HepG2 (cell line): ENCODE data around the gene CASD1. TPM values are rescaled to one million over a fixed set of nuclear protein-coding genes. Genes with fewer than 3 reads are reported as not detected.

Experiments
- ARNT ChIP-seq: fragments of 450-650 bp; IDR thresholded peaks from 2 replicates; pipeline ENCODE4 v1.6.1; 2017
- JARID2 ChIP-seq: sonication (generic); formaldehyde crosslinking; IDR thresholded peaks from 2 replicates; pipeline ENCODE4 v1.8.1; 2023; ENCODE audit warnings: missing genetic modification reagents, inconsistent platforms; ENCODE audit not compliant: insufficient replicate concordance
- REL ChIP-seq: sonication (generic); formaldehyde crosslinking; conservative IDR thresholded peaks from 2 replicates; pipeline ENCODE4 v1.8.0; 2022; ENCODE audit warnings: mild to moderate bottlenecking, missing genetic modification reagents, moderate library complexity
- SKI ChIP-seq: fragments of 450-650 bp; IDR thresholded peaks from one replicate; pipeline ENCODE4 v1.6.1; 2018; ENCODE audit warnings: mild to moderate bottlenecking; ENCODE audit not compliant: partially characterized antibody
- SOX6 ChIP-seq, 2 experiments: fragments of 450-650 bp in 1 of 2; sonication (generic) in 1 of 2; formaldehyde crosslinking in 1 of 2; IDR thresholded peaks; 2 replicates each; pipeline versions ENCODE4 v1.4.0 to v1.6.1; 2017 to 2020; ENCODE audit warnings: antibody characterized with exemption in 1 of 2, mild to moderate bottlenecking in 1 of 2, missing genetic modification reagents in 1 of 2
- SRY ChIP-seq: sonication (generic); formaldehyde crosslinking; IDR thresholded peaks from 2 replicates; pipeline ENCODE4 v1.8.0; 2022; ENCODE audit warnings: mild to moderate bottlenecking, missing genetic modification reagents
- TAF1 ChIP-seq: sonication (generic); formaldehyde crosslinking; IDR thresholded peaks from 2 replicates; pipeline ENCODE4 v1.4.0; 2020; ENCODE audit warnings: missing genetic modification reagents
- ZNF276 ChIP-seq: sonication (generic); formaldehyde crosslinking; IDR thresholded peaks from 2 replicates; pipeline ENCODE4 v1.4.0; 2020; ENCODE audit warnings: mild to moderate bottlenecking, low read depth, missing genetic modification reagents
- ZNF331 ChIP-seq: sonication (generic); formaldehyde crosslinking; IDR thresholded peaks from 2 replicates; pipeline ENCODE4 v1.4.0; 2020; ENCODE audit warnings: missing genetic modification reagents
- ZNF501 ChIP-seq: sonication (generic); formaldehyde crosslinking; IDR thresholded peaks from 2 replicates; pipeline ENCODE4 v1.5.1; 2020; ENCODE audit warnings: mild to moderate bottlenecking, moderate library complexity, missing genetic modification reagents
- ZNF512B ChIP-seq: sonication (generic); formaldehyde crosslinking; IDR thresholded peaks from 2 replicates; pipeline ENCODE4 v1.5.1; 2020; ENCODE audit warnings: missing genetic modification reagents, mild to moderate bottlenecking, borderline replicate concordance
- ZNF564 ChIP-seq: sonication (generic); formaldehyde crosslinking; IDR thresholded peaks from 2 replicates; pipeline ENCODE4 v1.8.1; 2023; ENCODE audit warnings: mild to moderate bottlenecking, missing genetic modification reagents
- ZNF704 ChIP-seq: sonication (generic); formaldehyde crosslinking; IDR thresholded peaks from 2 replicates; pipeline ENCODE4 v1.8.1; 2023; ENCODE audit warnings: mild to moderate bottlenecking, inconsistent platforms, moderate library complexity, missing genetic modification reagents, borderline replicate concordance
- ZNF724P ChIP-seq: sonication (generic); formaldehyde crosslinking; IDR thresholded peaks from 2 replicates; pipeline ENCODE4 v1.8.0; 2022; ENCODE audit warnings: missing genetic modification reagents, borderline replicate concordance
- polyA plus RNA-seq, 8 experiments: library from polyadenylated mRNA; depleted of rRNA in 3 of 8; stranded (reverse) in 7 of 8; unstranded in 1 of 8; fragments of >200 nt; fragmentation: Illumina TruSeq in 4 of 8; extraction: Trizol in 4 of 8; gene quantifications; 2 replicates each; pipeline versions ENCODE4 v1.2.1 to v1.2.3, GENCODE V29; 2011 to 2016; ENCODE audit warnings: low read depth in 4 of 8, missing spikeins in 1 of 8, mixed read lengths in 1 of 8; ENCODE audit not compliant: insufficient read depth in 1 of 8
- total RNA-seq, 5 experiments: library from RNA; depleted of rRNA; stranded (reverse); fragments of >200 nt; fragmentation: Illumina TruSeq; extraction: Trizol; gene quantifications; 2 replicates each; pipeline ENCODE4 v1.2.3, GENCODE V29; 2016; ENCODE audit warnings: low read depth in 1 of 5
- TF ChIP-seq, protein P1 (sequence below): sonication (generic); formaldehyde crosslinking; IDR thresholded peaks from 2 replicates; pipeline ENCODE4 v1.4.0; 2020; ENCODE audit warnings: mild to moderate bottlenecking, missing genetic modification reagents
- TF ChIP-seq, protein P2 (sequence below): sonication (generic); formaldehyde crosslinking; IDR thresholded peaks from 2 replicates; pipeline ENCODE4 v1.4.0; 2020; ENCODE audit warnings: missing genetic modification reagents
- TF ChIP-seq, protein P3 (sequence below): sonication (generic); formaldehyde crosslinking; IDR thresholded peaks from 2 replicates; pipeline ENCODE4 v1.5.0; 2020; ENCODE audit warnings: mild to moderate bottlenecking, missing genetic modification reagents

CASD1 gene
- total and polyA plus RNA-seq, 2 of the 13 experiments (the other 11 are each of a cell fraction or from before 2014, with no cell fraction given), result 22.9 to 32.6 TPM

- TF ChIP-seq JARID2 (CRISPR knock-in tag) (no peak), ZNF501 (CRISPR knock-in tag) (no peak; the same call in 1 of the 2 replicates), TAF1 (CRISPR knock-in tag) (peak; percentile 87), ZNF331 (peak; percentile 63), ZNF276 (CRISPR knock-in tag) (peak; percentile 61; the same call in 1 of the 2 replicates), REL (CRISPR knock-in tag) (no peak), SKI (peak; percentile 24), ZNF564 (0 out of 2 replicates have a peak, but pooled peaks have one; percentile 22), SOX6 (IDR thresholded peaks at IDR 0.05) (no peak), SOX6 (CRISPR knock-in tag; IDR thresholded peaks at IDR 0.05) (peak; percentile 3; the same call in 1 of the 2 replicates), ZNF512B (CRISPR knock-in tag) (no peak), ARNT (no peak), ZNF724P (CRISPR knock-in tag) (no peak), ZNF704 (0 out of 2 replicates have a peak, but pooled peaks have one; percentile 26), SRY (CRISPR knock-in tag) (peak; percentile 60; the same call in 1 of the 2 replicates)
- TF ChIP-seq, protein P1, sequence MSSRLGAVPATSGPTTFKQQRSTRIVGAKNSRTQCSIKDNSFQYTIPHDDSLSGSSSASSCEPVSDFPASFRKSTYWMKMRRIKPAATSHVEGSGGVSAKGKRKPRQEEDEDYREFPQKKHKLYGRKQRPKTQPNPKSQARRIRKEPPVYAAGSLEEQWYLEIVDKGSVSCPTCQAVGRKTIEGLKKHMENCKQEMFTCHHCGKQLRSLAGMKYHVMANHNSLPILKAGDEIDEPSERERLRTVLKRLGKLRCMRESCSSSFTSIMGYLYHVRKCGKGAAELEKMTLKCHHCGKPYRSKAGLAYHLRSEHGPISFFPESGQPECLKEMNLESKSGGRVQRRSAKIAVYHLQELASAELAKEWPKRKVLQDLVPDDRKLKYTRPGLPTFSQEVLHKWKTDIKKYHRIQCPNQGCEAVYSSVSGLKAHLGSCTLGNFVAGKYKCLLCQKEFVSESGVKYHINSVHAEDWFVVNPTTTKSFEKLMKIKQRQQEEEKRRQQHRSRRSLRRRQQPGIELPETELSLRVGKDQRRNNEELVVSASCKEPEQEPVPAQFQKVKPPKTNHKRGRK (CRISPR knock-in tag), result no peak
- TF ChIP-seq, protein P2, sequence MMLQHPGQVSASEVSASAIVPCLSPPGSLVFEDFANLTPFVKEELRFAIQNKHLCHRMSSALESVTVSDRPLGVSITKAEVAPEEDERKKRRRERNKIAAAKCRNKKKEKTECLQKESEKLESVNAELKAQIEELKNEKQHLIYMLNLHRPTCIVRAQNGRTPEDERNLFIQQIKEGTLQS, result 0 out of 2 replicates have a peak, but pooled peaks have one; percentile 36
- TF ChIP-seq, protein P3, sequence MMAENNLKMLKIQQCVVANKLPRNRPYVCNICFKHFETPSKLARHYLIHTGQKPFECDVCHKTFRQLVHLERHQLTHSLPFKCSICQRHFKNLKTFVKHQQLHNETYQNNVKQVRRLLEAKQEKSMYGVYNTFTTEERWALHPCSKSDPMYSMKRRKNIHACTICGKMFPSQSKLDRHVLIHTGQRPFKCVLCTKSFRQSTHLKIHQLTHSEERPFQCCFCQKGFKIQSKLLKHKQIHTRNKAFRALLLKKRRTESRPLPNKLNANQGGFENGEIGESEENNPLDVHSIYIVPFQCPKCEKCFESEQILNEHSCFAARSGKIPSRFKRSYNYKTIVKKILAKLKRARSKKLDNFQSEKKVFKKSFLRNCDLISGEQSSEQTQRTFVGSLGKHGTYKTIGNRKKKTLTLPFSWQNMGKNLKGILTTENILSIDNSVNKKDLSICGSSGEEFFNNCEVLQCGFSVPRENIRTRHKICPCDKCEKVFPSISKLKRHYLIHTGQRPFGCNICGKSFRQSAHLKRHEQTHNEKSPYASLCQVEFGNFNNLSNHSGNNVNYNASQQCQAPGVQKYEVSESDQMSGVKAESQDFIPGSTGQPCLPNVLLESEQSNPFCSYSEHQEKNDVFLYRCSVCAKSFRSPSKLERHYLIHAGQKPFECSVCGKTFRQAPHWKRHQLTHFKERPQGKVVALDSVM, result peak; percentile 38; the same call in 1 of the 2 replicates
These were observed 425 bp downstream of the CASD1 start (continued) for GRCh38 chr7:94509887-94510581.
